Fibroblast of gingiva (primary cell): ENCODE measurements around the gene ATXN1.

Experiments
- DNase-seq: peaks from one replicate; pipeline ENCODE4 v3.0.0-alpha.2; 2011; ENCODE audit warnings: low read depth

The ATXN1 gene

DNA sequence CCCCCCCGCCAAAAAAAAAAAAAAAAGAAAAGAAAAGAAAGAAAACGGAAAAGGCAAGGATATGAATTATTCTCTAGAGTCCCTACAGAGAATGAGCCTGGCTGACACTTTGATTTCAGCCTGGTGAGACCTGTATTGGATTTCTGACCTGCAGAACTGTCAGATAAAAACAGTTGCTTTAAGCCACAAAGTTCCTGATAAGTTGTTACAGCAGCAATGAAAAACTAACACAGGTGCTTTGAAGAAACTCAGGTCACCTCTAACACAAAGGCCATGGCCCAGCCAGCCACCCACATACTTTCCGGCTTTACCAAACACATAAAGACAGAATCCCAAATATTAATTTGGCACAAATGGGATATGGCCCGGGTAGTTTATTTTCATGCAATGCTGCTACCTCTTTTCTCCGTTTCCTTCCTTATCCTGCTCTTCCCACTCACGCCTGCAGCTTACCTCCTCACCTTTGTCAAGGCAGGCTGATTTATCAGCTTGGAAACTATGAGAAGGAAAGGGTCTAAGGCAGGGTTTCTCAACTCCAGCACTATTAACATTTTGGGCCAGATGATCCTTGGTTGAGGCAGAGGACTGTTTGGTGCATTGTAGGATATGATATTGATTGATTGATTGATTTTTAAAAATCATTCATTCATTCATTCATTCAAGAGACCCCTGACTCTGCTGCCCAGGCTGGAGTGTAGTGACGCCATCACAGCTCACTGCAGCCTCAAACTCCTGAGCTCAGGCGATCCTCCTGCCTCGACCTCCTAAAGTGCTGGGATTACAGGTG lies 88.1 kb downstream of the ATXN1 start:
- no peak for DNase-seq

DNA sequence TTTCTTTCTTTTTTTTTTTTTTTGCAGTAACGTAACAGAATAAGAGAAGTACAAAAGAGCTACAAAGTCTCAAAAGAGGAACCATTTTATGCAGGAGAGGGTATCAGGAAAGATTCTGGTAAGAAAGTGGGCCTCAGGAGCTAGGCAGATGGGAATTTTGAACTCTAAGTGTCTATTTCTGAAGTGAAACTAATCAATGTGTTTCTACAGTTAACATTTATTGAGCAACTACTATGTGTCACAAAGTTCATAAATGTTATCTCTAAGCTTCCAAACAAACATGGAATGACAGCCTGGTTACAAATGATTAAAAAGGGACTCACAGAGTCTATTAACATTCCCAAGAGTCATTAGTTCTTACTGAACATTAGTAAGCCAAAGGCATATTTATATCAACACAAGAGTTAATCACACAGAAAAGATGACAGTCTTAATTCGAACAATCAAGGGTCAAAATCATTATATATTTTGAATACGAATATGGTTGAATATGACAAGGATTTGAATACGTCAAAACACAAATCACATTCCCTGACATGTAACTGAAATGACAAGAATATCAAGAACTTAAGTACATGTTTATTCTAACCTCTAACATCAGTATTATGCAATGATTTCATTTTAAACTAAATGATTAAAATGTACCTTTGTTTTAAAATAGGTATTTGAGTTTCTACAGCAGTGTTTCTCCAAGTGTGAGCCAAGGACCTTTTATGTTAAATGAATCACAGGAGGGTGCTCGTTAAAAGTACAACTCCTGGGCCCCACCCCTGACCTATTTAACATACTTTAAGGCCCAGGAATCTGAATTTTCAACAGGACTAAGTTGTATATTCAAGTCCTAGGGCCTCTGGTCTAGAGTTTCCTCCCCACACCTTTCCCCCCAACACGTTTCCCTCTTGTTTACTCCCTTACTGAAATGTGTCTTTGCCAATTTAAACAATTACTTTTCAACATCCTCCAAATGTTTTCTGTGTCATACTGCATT lies 89.7 kb downstream of the ATXN1 start:
- DNase-seq, result no peak

DNA sequence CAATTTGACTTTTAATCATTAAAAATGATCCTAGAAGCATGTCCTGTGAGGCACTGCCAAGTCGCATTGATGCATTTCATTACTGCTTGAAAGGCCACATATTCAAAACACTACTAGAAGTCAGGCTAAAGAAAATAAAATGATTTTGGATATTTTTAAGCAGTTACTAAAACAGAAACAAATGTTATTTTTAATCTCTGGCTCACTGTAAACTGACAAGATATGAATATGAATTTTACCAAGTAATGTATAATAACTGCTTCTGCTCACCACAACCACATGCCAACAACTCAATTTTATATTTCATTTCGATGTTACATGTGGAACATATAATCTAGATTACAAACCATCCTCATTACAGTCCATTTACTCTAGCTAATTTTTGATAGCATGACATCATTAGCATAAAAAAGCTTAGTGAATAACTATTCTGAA lies 90.6 kb downstream of the ATXN1 start:
- no peak for DNase-seq

DNA sequence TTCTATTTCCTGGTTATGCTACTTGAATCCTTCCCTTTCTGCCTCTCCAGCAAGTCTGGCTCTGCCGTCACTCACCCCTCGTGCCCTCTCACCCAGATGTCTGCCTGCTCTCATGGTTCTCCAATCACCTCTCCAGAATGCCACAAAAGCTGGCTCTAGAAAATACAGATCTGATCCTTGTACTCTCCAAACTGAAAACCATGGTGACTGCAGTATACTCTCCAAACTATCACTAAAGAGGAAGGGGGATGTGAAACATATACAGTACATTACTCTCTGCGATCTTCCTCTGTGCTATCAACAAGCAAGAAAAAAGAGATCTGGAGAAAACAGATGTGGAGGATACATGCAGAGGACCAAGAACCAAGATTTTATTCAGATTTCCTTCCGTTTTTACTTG lies 91.1 kb downstream of the ATXN1 start:
- DNase-seq, result no peak

DNA sequence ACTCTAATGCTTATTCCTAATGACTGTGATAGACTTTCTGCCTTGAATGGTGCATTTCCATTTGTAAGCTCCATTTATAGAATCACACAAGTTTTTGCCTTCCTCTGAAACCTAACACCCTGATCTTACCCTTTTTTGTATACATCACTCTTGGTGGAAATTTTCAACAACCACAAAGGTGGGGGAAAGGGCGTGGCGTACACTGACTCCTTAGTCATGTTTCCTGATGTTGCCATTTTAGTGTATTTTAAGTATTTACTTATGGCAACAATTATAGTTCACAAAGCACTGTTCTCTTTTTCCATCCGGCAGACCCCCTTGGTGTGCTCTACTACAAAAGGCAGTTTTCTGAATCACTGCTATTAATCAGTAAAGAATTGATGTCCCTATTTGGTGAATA lies 92.0 kb downstream of the ATXN1 start:
- DNase-seq, result no peak

DNA sequence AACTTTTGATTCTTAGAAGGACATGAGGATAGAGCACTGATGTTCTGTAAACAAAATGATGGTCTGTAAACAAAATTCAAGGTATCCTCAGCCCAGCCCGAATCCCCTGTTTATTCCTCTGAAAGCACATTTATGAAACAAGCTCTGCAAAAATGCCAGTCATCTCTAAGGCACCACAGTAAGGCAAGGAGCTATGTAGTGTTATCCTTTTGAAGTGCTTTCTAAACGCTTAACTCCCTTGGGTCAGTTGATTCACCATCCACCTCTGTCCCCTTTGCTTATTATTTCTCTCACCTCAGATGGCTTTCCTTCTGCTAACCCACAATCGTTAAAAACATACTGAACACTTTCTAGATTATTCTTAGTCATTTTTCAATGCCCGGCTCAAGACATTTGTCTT lies 93.8 kb downstream of the ATXN1 start:
- DNase-seq, result no peak

DNA sequence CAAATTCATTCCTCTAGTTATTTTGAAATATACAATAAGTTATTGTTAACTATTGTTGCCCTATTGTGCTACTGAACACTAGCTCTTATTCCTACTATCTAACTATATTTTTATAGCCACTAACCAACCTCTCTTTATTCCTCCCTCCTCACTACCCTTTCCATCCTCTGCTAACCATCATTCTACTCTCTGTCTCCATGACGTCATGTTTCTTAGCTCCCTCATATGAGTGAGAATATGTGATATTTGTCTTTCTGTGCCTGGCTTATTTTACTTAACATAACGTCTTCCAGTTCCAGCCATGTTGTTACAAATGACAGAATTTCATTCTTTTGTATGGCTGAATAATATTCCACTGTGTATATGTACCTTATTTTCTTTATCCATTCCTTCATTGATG lies 95.3 kb downstream of the ATXN1 start:
- no peak for DNase-seq

DNA sequence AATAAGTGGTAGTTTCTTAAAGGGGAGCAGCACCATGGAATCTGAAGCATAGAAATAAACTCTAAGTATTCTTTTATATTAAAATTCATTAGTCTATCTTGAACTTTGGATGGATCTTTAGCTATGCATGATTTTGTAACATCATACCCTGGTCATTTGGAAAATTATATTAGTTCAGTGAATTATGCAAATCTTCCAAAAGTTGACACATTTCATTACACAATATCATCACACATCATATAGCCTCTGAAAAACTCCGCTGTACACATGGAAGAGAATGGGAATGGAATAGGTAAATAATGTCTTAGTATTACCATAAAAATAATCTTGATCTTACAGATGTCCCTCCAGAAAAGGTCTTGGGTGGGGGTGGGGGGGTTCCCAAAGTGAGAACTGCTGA lies 96.1 kb downstream of the ATXN1 start:
- no peak for DNase-seq

DNA sequence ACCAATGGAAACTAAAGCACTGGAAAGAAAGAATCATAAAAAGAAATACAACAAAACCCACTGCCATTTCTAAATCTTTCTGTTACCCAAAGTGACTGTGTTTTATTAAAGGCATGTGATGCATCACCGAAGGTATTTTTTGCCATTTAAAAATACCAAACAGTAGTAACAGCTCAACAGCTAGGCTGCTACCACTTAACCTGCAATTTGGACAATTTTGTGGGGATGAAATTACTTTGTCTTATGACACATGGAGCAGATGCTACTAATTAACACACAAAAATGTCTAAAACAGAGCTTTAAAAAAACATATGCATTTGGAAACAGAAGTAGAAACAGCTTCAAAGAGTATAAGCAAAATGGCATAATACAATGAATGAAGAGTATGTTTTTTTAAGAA lies 97.4 kb downstream of the ATXN1 start:
- no peak for DNase-seq

DNA sequence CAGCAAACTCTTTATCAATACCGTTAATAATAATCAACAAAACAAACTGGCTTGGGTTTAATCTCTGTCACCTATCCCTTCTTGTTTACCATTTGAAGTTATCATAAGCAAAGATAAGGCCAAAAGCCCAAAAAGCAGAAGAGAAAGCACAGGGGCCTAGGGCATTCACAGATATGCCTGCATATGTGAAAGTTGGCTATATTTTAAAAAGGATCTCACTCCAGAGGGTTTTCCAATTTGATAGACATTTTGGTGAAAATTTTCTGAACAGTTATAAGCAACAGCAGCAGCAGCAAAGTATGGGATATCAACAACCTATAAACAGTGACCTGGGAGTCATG lies 101.1 kb downstream of the ATXN1 start:
- DNase-seq, result no peak

DNA sequence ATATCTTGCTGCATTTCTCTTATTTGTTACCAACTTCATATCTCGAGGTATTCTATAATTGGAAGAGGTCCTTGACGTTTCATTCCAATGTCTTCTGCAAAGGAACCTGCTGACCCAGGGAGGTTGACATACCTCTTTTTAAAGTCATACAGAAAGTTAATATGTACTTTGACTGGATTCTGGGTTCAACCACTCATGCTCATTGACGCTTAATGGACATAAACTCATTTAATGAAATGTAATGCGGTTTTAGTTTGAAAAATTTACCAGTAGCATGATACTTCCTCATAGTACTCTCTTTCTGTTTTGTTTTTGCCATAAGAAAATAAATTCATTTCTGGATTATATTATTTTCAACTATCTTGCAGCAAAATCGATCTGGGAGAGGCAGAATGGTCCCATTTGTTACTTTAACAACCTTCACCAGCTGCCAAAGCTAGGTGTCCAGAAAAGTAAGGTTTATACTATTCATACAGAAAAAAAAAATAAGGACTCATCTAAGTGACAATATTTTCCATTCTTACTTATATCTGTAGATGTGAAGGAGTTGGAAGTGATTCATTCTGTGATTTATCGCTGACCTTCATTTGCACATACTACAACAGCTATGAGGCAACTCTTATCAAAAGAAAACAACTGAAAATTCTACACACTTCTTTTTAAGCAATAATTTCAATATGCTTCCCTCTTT lies 101.6 kb downstream of the ATXN1 start:
- no peak for DNase-seq

DNA sequence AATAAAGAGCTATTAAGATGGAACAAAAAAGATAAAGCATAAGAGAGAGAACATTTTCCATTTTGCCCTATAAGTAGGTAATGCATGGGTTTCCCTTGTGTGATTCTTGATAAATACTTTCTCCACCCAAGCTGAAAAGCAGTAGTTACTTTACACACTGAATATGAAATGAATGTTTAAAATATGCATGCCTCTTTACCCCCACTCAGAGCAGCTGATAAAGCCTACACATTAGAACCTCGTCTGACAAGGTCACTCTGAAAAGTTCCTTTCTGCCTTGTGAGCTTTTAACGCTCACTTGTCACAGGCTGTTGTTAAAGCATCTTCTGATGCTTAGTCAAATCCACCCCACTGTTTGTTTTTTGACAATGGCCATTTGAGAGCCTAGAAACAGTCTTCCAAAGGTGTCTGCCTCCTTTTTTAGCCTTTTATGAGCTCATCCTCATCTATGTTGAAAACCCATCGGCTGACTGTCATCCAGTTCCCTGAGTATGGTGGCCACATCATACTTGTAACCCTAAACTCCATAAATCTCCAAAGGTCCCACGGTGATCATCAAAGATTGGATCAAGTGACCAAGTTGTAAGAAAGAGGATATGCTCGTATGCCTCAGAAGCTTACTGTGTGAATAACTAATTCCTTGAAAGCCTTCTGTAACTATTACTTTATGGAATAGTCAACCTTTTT lies 102.8 kb downstream of the ATXN1 start:
- no peak for DNase-seq

DNA sequence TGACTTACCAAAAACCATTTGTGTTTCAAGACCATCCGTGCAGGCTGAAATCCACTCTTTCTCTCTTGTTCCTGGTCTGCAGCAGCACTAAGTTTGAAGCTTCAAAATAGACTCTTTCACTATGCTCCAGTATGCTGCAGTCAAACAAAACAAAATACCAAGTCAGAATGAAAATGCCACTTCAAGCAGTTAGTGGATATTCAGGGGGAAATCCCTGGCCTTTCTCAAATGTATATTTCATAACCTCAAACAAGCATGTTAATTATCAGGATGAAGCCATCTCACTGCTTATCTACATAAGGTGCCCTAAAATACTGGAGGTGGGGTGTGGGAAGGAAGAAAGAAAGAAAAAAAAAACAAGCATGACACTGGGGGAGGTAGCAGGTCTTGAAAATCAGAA lies 103.5 kb downstream of the ATXN1 start:
- no peak for DNase-seq

DNA sequence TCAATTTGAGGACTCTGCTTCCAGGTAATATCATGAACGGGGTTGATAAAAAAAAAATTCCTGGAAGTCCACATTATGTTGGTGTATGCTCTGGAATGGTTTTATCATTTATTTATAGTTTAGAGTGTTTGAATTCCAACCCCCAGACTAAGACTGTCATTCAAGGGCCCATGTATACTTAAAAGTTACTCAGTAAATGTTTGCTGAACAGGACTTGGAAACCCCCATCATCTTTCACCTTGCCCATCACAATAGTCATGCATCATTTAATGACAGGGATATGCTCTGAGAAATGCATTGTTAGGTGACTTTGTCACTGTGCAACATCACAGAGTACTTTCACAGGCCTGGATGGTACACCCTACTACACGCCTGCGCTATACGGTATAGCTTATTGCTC lies 104.8 kb downstream of the ATXN1 start:
- no peak for DNase-seq

DNA sequence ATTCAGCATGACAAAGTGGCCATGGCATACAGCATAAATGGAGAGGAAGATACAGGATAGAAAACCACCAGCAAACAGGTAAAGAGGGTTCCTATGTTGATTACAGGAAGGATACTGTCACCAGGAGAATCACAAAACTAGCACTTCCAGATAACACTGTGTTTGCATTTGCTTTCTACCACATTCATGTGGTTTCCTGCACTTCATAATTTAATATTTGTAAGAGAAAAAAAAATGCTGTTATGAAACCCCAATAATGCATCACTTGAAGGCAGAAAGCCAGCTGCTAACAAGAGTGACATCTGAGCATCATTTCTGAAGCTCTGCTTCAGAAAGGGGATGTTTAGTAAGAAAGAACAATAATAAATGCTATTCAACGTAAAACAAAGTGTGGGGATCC lies 106.6 kb downstream of the ATXN1 start:
- no peak for DNase-seq

DNA sequence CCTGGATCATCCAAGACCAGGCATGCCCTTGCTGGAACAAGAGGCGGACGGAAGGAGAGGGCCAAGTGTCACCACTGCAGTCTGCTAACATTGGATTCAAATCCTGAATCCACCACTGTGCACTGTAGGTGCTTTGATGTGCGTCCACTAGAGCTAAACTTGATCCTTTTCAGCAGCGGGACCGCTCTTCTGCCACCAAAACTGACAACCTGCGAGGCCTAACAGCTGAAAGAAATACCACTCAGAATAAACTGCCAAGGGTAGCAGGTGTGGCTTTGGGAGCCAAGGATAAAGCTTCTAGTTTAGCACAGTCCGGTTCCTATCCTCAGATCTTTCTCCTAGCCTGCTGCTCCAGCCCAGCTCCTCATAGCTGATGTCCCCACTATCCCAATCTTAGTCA lies 108.0 kb downstream of the ATXN1 start:
- DNase-seq, result no peak

DNA sequence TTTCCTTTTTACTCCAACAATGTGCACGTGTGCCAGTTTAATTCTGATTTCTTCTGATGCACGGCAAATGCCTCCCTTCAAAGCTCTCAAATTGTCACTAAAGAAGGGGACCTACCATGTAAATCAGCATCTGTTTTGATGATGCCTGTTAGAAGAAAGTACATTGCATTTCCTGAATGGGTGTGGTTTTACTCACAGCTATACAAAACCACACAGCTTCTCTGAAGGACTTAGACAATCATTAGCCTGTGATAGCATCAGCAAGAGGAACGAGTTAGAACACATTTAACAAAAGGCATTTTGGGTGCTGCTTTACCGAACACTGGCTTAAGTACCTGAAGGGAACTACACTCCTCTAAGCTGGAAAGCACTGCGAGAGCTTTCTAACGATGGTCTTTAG lies 109.4 kb downstream of the ATXN1 start:
- no peak for DNase-seq

DNA sequence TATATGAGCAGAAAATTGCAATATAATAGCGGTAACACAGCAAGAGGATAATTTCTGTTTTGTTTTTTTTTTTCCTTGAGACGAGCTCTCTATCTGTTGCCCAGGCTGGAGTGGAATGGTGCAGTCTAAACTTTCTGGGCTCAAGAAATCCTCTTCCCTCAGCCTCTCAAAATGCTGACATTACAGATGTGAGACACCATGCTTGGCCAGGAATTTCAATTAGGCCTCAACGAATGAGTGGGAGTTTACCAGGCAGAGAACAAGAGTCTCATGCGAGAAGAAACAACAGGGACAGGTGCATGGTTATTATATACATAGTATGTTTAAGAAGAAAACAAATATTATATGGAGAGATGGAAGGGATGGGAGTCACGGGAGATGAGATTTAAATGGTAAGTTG lies 111.4 kb downstream of the ATXN1 start:
- no peak for DNase-seq

DNA sequence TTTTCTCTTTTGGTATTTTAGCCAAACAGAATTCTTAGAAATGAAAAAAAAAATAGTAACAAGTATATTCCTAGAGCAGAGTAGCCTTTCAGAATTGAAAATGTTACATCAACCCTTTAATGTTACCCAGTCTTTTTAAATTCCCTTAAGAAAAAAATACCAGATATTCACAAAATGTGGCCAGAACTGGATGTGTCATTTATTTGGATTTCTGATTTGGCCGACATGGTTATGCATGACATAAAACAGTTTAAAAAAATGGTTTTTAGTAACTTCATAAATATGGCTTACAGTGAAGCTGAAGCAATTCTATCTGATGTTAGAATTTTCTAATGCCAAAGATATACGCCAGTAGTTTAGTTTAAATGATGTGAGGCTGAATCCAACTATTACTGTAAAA lies 112.0 kb downstream of the ATXN1 start:
- no peak for DNase-seq

DNA sequence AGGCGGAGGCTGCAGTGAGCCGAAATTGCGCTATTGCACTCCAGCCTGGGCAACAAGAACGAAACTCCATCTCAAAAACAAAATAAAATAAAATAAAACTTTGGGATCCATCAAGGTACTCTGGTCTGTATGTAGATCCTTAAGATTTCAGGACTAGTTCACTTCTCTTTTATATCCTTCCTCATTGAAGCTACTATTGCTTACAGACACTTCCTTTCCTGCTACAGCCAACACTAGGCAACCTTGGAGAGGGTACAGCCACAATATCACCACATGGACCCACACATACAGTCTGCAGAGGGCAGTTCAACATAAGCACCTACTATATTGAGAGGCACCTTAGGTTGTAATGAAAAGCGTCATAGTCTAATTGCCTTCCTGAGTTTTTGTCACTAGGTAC lies 113.3 kb downstream of the ATXN1 start:
- DNase-seq, result no peak

DNA sequence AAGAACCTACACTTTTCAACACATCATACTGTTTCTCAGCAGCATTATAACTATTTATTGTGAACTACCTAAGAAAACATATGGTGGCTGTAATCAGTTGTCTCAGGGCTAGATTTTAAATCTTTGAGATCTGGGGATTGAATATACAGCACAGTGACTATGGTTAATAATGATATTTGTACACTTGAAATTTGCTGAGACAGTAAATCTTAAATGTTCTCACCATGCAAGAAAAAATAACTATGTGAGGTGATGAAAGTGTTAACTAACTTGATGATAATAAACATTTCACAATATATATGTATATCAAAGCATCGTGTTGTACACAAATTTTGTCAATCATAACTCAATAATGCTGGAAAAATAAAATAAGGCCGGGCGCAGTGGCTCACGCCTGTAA lies 113.8 kb downstream of the ATXN1 start:
- no peak for DNase-seq

DNA sequence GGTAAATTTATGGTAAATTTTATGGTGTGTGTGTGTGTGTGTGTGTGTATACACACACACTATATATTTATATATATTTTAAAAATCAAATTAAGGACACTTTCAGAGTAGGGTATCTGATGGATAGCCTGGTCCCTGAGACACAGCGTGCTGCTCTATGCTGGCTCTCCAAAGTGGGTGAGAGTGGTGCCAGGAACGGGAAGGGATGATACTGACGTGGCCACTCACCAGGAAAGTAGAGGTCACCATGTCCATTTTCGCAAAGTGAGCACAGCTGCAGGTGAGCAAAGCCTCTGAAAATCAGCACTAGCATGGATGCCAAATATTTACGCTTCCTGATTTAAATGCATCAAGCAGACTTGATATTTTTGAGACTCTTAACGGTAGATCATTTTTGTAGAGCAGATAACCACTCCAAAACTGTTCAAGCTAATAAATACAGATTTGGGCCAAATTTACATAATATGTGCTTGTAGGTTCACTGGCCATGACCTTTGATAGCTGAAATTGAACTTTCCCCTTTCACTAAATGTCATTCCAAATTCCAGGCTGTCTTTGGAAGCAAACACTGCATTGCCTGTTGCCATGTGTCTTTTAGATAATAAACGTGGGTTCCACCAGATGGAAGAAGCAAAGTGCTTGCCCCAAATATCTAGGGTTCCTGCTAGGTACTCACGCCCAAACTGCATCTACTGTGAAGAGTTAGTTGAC lies 116.6 kb downstream of the ATXN1 start:
- no peak for DNase-seq
